LNCaP clone FGC (cell line): ENCODE results near the gene ERICH4.
A peak's percentile ranks its signal among the peaks of the same experiment; 100 is the strongest.

Experiments
- DNase-seq: peaks from one replicate; pipeline ENCODE4 v3.0.0-alpha.2; 2011; ENCODE audit warnings: low read depth
- H3K4me3 ChIP-seq: 2 replicates; pipeline ENCODE4 v1.5.1; 2011; ENCODE audit warnings: mild to moderate bottlenecking, low read depth, low read length, control low read depth
- TF ChIP-seq, protein P1 (sequence below): IDR thresholded peaks from 2 replicates; pipeline ENCODE4 v1.5.1; 2012; ENCODE audit warnings: mild to moderate bottlenecking; ENCODE audit not compliant: control insufficient read depth, insufficient read depth; ENCODE audit errors: extremely low read depth

The ERICH4 gene, protein sequence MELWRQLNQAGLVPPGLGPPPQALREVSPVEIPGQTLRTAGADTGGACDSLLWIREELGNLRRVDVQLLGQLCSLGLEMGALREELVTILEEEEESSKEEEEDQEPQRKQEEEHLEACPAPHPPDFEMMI

DNA sequence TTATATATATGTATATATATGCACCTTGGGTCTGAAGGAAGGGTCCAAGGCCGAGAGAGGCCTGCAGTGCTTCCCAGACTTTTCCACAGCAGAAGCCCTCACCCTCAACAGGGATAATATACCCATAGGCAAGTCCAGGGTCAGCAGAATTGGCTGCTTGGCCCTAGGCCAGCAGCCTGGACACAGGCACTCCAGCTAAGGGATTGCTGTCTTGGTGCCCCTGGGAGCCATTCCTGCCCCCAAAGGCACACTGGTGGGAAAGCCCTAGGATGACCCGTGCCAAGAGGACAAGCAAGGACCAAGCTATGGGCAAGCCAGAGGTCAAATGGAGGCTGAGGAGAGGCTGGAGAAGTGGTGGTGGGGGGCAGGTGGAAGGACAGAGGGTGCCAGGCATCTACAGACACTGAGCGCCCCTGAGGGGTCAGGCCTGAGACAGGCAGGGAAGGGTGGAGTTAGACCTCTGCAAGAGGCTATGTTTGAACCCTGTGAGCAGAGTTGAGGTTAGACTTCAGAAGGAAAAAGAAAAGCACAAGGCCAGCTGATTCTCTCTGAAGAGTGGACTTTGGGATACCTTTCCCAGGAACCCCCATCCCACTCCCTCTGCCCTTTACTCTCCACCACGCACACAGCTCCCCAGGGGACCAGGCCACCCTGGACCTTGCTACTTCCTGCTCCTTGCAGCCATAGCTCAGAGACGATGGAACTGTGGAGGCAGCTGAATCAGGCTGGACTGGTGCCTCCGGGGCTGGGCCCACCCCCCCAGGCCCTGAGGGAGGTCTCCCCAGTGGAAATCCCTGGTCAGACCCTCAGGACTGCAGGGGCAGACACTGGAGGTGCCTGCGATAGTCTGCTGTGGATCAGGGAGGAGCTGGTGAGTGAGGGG lies at the start of gene ERICH4:
Gene ERICH4 (plus strand): TSS at position 684 of the 883 bp plus-strand sequence. CDS start 14 bp downstream, at position 698.
- TF ChIP-seq, protein P1, sequence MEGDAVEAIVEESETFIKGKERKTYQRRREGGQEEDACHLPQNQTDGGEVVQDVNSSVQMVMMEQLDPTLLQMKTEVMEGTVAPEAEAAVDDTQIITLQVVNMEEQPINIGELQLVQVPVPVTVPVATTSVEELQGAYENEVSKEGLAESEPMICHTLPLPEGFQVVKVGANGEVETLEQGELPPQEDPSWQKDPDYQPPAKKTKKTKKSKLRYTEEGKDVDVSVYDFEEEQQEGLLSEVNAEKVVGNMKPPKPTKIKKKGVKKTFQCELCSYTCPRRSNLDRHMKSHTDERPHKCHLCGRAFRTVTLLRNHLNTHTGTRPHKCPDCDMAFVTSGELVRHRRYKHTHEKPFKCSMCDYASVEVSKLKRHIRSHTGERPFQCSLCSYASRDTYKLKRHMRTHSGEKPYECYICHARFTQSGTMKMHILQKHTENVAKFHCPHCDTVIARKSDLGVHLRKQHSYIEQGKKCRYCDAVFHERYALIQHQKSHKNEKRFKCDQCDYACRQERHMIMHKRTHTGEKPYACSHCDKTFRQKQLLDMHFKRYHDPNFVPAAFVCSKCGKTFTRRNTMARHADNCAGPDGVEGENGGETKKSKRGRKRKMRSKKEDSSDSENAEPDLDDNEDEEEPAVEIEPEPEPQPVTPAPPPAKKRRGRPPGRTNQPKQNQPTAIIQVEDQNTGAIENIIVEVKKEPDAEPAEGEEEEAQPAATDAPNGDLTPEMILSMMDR = no peak
- H3K4me3 ChIP-seq = no peak within 1 kb of the TSS
- no peak for DNase-seq

DNA sequence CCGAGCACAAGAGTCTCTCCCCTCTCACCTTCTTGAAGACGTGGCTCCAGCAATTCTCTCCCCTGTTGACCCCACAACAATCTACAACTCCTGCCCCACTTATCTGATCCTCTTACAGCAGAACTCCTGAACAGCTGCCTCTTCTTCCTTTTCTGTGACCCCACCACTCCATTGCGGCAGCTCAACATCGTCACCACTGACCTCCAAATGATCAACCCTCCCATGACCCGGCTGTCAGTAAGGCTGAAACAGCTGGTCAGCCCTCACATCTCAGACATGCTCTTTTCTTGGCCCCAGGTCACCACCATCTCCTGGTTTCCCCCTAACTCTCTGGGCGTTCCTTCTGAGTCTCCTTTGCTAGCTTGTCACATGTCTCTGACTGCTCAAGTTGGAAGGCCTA lies 47.6 kb upstream of the ERICH4 start:
- H3K4me3 ChIP-seq = no peak overlapping the region
- TF ChIP-seq, protein P1 = no peak
- DNase-seq = no peak

DNA sequence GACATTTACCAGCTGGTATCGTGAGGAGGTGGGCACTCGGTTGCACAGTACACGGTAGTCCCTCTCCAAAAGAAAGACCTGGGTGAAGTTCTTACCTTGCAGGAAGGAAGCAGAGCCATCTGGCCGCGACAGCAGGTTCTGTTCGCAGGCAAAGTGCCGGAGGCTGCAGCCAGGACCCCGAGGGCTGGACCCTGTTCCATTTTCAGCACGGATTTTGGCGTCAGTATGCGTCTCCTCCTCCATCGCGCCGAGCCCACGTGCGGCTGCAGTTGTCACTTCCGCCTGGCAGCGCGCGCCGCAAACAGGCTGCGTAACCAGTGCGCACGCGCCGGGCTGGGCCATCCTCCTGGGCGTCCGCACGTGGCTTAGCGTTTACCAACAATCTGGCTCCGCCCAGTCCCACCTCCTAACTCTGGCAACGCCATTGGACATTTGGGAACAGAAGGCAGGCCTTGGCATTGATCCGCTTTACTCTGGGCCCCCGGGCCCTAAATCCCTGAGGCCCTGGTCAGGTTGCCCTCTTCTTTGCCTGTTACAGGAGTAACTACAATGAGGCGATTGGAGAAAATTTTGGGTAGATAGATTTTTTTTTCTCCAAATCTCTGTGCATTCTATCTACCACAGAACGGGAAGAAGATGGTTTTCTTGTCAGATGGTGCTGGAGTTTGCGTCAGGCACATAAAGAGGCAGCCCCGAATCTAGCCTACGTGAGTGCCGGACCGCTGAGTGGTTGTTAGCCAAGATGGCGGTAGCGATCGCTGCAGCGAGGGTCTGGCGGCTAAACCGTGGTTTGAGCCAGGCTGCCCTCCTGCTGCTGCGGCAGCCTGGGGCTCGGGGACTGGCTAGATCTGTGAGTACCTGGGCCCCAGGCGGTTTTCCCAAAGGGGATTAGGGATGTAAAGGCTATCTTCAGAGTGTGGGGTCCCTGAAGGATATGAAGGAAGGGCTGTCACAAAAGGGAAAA lies 45.6 kb upstream of the ERICH4 start, which contains the start of the genes BCKDHA and EXOSC5:
Gene BCKDHA (plus strand): TSS at position 733 of the 964 bp plus-strand sequence. CDS start 10 bp downstream, at position 743.
Gene EXOSC5 (minus strand): TSS at position 274 of the 964 bp plus-strand sequence. CDS start 31 bp downstream, at position 243.
- peak within 1 kb of the TSS; percentile 84 for H3K4me3 ChIP-seq
- TF ChIP-seq, protein P1 = no peak
- DNase-seq = peak; percentile 98

DNA sequence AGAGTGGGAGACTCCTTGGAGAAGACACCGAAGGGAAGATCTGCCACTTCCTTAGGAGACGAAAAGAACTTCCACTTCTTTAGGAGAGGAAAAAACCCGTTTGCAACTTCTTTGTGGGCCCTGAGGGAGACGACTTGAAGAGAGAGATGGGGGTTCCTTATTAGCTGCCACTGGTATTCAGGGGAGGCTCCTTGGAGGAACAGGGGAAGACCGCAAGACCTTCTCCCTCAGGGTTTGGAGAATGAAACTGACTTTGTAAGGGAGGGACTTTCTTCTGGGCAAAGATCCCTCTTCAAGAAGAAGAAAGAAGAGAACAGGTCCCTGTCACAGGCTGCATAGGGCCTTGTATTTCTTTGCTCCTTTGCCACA lies 44.9 kb upstream of the ERICH4 start:
- TF ChIP-seq, protein P1 = no peak
- peak overlapping the region; percentile 84 for H3K4me3 ChIP-seq
- DNase-seq = no peak

DNA sequence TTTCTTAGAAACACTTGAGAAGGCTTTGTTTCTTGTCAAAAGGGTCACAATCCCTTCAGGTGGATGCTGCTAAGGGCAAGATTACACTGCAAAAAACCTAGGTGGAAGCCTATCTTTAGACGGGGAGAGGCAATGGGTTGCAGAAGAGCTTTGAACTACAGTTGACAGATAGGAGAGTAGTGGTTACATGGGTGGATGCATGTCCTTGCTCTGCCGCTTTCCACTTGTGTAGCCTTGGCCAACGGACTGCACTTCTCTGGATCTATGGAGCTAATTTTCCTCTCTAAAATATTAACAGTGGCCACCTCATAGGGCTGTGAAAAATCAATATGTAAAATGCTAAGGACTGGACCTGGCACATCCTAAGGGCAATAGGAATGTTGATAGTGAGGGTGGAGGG lies 44.4 kb upstream of the ERICH4 start:
- H3K4me3 ChIP-seq = peak overlapping the region; percentile 84
- TF ChIP-seq, protein P1 = no peak
- no peak for DNase-seq

DNA sequence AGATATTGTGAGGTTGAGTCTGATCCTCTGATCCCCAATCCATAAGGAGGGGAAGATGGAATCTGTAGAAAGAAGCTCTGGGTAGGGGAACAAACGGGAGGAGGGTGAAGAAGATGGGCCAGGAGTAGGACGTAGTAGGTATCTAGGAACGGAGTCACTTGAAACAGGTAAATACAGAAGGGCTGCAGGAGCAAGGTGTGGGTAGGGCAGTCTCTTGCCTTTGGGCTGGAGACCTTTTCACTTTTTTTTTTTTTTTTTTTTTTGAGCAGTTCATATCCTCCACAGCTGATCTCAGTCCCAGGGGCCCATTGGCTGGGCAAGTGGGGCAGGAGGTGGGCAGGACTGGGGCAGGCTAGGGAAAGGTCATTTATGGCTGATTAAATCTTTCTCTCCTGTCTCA lies 43.9 kb upstream of the ERICH4 start:
- TF ChIP-seq, protein P1 = no peak
- H3K4me3 ChIP-seq = peak overlapping the region; percentile 84
- no peak for DNase-seq
